ENCODE measurements around the gene TMEM244. TPM values are rescaled to one million over a fixed set of nuclear protein-coding genes. Genes with fewer than 3 reads are reported as not detected.

TMEM244 gene
- total and polyA plus RNA-seq, 2 of the 4 experiments (the other 2 are of a cell fraction), result 0.21 to 0.36 TPM

DNA sequence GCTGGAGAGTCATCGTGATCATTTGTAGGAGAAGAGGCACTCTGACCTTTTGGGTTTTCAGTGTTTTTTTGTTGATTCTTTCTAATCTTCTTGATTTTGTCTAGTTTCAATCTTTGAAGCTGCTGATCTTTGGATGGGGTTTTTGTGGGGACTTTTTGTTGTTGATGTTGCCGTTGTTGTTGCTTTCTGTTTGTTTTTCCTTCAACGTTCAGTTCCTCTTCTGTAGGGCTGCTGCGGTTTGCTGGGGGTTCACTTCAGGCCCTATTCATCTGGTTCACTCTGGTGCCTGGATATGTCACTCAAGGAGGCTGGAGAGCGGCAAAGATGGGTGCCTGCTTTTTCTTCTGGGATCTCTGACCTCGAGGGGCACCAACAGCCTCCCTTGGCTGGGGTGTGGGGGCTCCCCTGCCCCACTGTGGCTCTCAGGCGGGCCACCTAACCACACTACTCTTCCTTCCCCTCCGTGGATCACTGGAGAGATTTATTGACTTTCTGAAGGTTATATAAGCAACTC, 21.5 kb upstream of the TMEM244 start:
- Histone ChIP-seq H3K14ac (replicated peaks; ENCODE audit: low read depth, low read length) (no peak overlapping the region), H2AK9ac (replicated peaks; ENCODE audit: low read depth, low read length, poor library complexity) (no peak overlapping the region), H3K4me2 (ENCODE audit: low read depth, low read length) (no peak overlapping the region), H2BK20ac (ENCODE audit: low read depth, low read length) (no peak overlapping the region), H3K4ac (ENCODE audit: low read depth, low read length) (no peak overlapping the region), H2AK5ac (ENCODE audit: low read depth, low read length) (no peak overlapping the region), H2BK5ac (ENCODE audit: low read depth, low read length, poor library complexity, severe bottlenecking) (no peak overlapping the region), H3K4me1 (ENCODE audit: control insufficient read depth, insufficient read depth, low read length) (no peaks in the 10 kb centered on the region), H2BK120ac (ENCODE audit: low read depth, low read length) (no peak overlapping the region), H2BK15ac (ENCODE audit: low read depth, low read length) (no peak overlapping the region; the same call in 2 of the 3 replicates), H3K18ac (ENCODE audit: low read depth, low read length) (no peak overlapping the region), H3K9me1 (ENCODE audit: insufficient read depth, low read length) (no peaks in the 10 kb centered on the region), H3K27me3 (ENCODE audit: control insufficient read depth, insufficient read depth, low read length) (no peaks in the 10 kb centered on the region), H3K27ac (ENCODE audit: insufficient read depth, low read length) (no peak overlapping the region), H4K5ac (ENCODE audit: low read depth, low read length) (no peak overlapping the region), H3K56ac (ENCODE audit: extremely low read depth, insufficient read depth, low read length) (no peak overlapping the region), H3K23ac (ENCODE audit: low read depth, low read length) (no peak overlapping the region), H2AFZ (replicated peaks; ENCODE audit: low read length, poor library complexity) (no peak overlapping the region), H3K9me3 (ENCODE audit: control insufficient read depth, insufficient read depth, low read length) (no peaks in the 10 kb centered on the region), H3K36me3 (ENCODE audit: control insufficient read depth, insufficient read depth, low read length) (no peaks in the 10 kb centered on the region), H4K20me1 (ENCODE audit: insufficient read depth, low read length) (no peaks in the 10 kb centered on the region), H3K79me1 (ENCODE audit: low read depth in 1 of 2, low read length in 2 of 2) (no peaks in the 10 kb centered on the region), H4K91ac (ENCODE audit: insufficient read depth, low read depth, low read length) (no peak overlapping the region), H3K9ac (ENCODE audit: low read depth, low read length) (no peak overlapping the region), H3K4me3 (ENCODE audit: insufficient read depth, low read depth, low read length) (no peak overlapping the region), H4K8ac (ENCODE audit: low read depth in 2 of 2, low read length in 2 of 2) (no peak overlapping the region)
- ChIA-PET CTCF (interaction anchor here (1.0 kb wide), 1 partner anchor 23 kb away, joined by 3 read pairs; no protein-coding TSS in a partner anchor), POLR2A (ENCODE audit: unreplicated experiment) (no interaction called here)
- dilution Hi-C loops (cut with HindIII; ENCODE audit: low sequenced_read_pairs, unreplicated experiment) (no loop called here), intact Hi-C loops (cut with micrococcal nuclease) (no loop called here), in situ Hi-C loops (cut with MboI; ENCODE audit: low sequenced_read_pairs) (no loop called here)
- no peak for ATAC-seq (ENCODE audit: low read depth)
- BruUV-seq (replicated peaks), result no TSS peak
- TF ChIP-seq, protein P1, sequence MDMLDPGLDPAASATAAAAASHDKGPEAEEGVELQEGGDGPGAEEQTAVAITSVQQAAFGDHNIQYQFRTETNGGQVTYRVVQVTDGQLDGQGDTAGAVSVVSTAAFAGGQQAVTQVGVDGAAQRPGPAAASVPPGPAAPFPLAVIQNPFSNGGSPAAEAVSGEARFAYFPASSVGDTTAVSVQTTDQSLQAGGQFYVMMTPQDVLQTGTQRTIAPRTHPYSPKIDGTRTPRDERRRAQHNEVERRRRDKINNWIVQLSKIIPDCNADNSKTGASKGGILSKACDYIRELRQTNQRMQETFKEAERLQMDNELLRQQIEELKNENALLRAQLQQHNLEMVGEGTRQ (IDR thresholded peaks at IDR 0.05; ENCODE audit: low read depth, low read length), result no peak
- TF ChIP-seq POLR2A (IDR thresholded peaks at IDR 0.05; ENCODE audit: low read depth, low read length) (no peak), CEBPB (IDR thresholded peaks at IDR 0.05; ENCODE audit: low read depth, low read length) (no peak), RAD21 (IDR thresholded peaks at IDR 0.05; ENCODE audit: low read length) (no peak), NFE2L2 (IDR thresholded peaks at IDR 0.05; ENCODE audit: low read depth, low read length) (no peak), FOS (IDR thresholded peaks at IDR 0.05; ENCODE audit: low read depth, low read length) (no peak), MXI1 (IDR thresholded peaks at IDR 0.05; ENCODE audit: borderline replicate concordance, low read depth, low read length) (no peak), RFX5 (IDR thresholded peaks at IDR 0.05; ENCODE audit: low read depth, low read length) (no peak), RCOR1 (IDR thresholded peaks at IDR 0.05; ENCODE audit: insufficient replicate concordance, low read length) (no peak), MAFK (IDR thresholded peaks at IDR 0.05; ENCODE audit: low read depth, low read length) (no peak), BHLHE40 (IDR thresholded peaks at IDR 0.05; ENCODE audit: low read depth, low read length) (no peak), CHD1 (IDR thresholded peaks at IDR 0.05; ENCODE audit: low read depth, low read length) (no peak), SMC3 (IDR thresholded peaks at IDR 0.05; ENCODE audit: low read depth, low read length) (no peak)
- TF ChIP-seq, protein P2, sequence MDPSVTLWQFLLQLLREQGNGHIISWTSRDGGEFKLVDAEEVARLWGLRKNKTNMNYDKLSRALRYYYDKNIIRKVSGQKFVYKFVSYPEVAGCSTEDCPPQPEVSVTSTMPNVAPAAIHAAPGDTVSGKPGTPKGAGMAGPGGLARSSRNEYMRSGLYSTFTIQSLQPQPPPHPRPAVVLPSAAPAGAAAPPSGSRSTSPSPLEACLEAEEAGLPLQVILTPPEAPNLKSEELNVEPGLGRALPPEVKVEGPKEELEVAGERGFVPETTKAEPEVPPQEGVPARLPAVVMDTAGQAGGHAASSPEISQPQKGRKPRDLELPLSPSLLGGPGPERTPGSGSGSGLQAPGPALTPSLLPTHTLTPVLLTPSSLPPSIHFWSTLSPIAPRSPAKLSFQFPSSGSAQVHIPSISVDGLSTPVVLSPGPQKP (IDR thresholded peaks at IDR 0.05; ENCODE audit: borderline replicate concordance, low read depth, low read length), result no peak
- WGBS, 2 experiments (ENCODE audit: extremely low coverage in 2 of 2, insufficient read length in 1 of 2), result 76% methylated on average over 2 of the region's 8 CpGs; no CpG with 5 or more reads in 1 of the 2 experiments
- no peak for DNase-seq

All from IMR-90 (cell line).